Activated CD4-positive, alpha-beta T cell treated with anti-CD3 and anti-CD28 coated beads, Interleukin-2, amount 50 U/mL, for 1 hour (primary cell): Measurements from ENCODE around the gene ABI2.

Experiments used
- DNase-seq: peaks from one replicate; pipeline ENCODE4 v3.0.0-alpha.2; 2020

ABI2 gene

GRCh38 chr2:203490391-203490790 is 162.2 kb downstream of the ABI2 start:
- DNase-seq = no peak

DNA sequence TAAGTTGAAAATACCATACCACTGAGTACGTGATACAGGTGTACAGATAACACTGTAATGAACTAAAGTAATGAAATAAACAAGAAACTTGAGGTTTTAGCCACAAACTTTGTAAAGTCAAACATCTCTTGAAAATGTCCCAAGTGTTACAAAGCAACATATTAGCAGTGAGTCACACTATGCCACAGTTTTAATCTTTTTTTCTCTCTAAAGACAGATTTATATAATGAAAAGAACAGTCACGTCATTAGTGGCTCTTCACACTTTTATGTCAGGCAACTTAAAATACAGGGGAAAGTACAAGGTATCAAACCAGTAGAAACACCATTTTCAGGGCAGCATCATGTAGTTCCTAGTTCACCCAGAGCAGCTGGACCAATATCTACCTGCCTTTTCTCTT is 164.8 kb downstream of the ABI2 start:
- no peak for DNase-seq
